COLO668 (cell line): ENCODE data around the gene SH3RF2.

ENCODE experiments used
- DNase-seq: peaks from one replicate; lab custom pipeline; 2025; ENCODE audit not compliant: unreplicated experiment; lab: John Stamatoyannopoulos, UW

The SH3RF2 gene

GRCh38 chr5:146034127-146034526 is 97.7 kb downstream of the SH3RF2 start:
- no peak for DNase-seq

- DNase-seq: no peak
Measured at GRCh38 chr5:146034605-146035004, 98.2 kb downstream of the SH3RF2 start.

- DNase-seq: no peak
Measured at GRCh38 chr5:146039420-146039819, 103.0 kb downstream of the SH3RF2 start.

GRCh38 chr5:146040527-146040926 is 104.1 kb downstream of the SH3RF2 start:
- DNase-seq: no peak

DNA sequence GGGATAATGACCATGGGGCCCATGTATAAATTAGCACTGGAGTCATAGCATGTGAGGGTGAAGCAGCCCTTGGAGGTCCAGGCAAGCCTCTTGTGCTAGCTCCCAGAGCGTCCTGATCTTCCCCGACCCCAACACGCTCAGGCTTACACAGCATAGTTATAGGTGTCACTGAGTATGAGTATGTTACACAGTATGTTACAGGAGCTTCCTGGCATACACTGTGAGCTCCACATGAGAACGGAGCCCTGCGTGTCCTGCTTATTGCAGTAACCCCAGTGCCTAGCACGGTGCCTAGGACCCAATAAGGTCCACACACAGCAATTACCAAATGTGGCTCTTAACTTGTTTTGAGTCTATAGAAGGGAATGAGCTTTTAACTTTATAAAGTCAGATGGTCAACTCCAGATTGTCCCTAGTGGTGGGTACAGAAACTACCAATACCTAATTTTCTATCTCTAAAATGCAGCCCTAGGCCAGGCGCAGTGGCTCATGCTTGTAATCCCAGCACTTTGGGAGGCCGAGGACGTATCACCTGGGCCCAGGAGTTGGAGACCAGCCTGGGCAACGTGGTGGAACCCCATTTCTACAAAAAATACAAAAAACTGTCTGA is 104.9 kb downstream of the SH3RF2 start:
- DNase-seq: no peak

DNA sequence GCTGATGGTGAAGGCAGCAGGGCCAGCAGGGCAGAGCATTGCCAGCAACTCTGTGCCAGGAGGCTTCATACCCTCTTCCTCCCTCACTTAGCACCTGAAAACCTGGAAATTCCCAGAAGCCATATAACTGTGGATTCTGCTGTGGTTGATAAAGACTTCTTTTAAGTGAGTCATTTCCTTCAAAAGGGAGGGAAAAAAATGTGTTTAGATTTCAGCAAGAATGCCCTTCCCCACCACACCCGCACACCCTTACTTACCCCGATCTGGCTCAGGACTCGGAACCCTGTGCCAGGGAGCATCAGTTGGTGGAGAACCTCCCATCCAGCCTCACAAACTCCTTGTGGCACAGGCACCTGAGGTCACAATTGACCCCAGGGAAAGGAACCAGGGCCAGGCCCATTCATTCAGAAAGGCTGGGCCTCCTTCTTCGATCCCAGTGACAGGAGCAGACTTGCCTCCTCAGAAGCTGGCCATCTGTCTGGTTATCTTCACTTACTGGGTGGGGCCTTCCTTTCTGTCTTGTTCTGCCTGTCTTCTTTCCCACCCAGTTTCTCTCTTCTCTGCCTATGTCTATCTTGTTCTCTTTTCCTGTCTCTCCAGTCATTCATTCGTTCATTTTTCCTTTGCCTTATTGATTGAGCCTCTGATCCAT is 106.4 kb downstream of the SH3RF2 start:
- DNase-seq: no peak

DNA sequence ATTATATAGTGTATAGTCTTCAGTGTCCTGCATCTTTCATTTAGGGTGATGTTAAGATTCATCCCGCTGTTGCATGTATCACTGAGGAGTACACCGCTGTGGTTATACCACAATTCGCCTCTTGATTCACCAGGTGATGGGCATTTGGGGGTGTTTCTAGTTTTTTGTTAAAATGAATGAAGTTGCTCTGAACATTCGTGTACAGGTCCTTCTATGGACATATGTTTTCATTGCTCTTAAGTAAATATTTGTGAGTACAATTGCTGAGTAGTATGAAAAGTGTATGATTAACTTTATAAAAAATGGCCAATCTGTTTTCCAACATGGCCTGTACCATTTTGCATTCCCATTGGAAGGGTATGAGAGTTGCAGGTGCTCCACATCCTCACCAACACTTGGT is 107.3 kb downstream of the SH3RF2 start:
- no peak for DNase-seq

DNA sequence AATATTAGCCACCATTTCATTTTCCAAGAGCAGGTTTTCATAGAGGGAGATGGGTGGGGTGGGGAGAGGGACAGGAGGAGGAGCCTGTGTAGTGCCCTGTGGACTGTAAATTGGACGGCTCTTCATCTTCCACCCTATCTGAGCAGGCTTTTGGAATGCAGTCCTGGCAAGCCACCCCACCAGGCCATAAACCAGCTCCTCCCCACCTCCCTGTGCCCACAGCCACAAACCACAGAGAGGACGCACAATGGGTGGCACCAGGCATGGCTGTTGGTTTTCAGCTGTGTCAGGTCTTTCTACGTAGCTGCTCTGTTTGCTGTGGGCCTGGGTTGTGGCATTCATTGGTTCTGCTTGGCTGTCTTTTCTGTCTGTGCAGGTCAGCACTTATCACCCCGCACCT is 111.0 kb downstream of the SH3RF2 start:
- DNase-seq: no peak

DNA sequence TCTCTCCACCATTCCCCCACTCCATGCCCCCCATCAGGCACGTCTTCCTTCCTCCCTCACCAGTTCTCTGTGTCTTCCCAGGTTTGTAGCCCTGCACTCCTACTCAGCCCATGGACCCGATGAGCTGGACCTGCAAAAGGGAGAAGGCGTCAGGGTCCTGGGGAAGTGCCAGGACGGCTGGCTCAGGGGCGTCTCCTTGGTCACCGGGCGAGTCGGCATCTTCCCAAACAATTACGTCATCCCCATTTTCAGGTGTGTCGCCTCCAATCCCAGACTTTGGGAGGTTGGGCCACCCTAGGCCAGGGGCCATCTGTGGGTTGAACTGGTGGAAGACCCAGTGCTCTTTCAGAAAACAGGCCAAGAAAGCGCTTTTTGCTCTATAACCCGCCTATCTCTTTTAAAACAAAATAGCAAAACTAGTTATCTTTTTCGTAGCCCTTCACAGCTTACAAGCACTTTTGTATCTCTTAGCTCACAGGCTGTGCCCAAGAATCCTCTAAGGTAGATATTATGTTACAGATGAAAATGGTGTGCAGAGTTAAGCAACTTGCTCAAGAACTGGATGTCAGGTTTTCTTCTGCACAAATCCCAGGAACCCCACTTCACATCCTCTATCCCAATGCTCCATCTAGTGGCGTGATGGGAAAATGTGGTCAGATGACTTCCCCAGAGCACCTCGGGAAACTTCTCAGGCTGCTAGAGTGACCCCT is 112.8 kb downstream of the SH3RF2 start:
- DNase-seq: peak; percentile 38

- no peak for DNase-seq
Measured at GRCh38 chr5:146049704-146050026, 113.3 kb downstream of the SH3RF2 start.

DNA sequence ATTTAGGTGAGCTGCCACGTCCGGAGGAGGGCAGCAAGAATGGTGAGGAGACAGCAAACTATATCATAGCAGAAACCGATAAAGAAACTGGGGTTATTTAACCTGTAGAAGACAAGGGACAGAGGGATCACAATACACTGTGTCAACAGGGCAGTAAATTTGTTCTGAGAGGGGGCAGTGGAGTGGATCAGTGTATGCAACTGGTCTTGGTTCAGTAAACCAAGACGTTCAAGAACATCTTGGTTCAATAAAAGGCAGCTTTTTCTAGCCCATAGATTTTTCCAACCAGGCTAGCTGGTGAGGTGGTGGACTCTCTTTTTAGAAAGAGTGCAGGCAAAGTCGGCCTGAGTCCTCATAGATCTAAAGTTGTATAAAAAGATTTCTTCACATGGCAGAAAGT is 113.7 kb downstream of the SH3RF2 start:
- DNase-seq: no peak

- DNase-seq: no peak
Measured at GRCh38 chr5:146051678-146052077, 115.3 kb downstream of the SH3RF2 start.

GRCh38 chr5:146052780-146053179 is 116.4 kb downstream of the SH3RF2 start:
- no peak for DNase-seq

DNA sequence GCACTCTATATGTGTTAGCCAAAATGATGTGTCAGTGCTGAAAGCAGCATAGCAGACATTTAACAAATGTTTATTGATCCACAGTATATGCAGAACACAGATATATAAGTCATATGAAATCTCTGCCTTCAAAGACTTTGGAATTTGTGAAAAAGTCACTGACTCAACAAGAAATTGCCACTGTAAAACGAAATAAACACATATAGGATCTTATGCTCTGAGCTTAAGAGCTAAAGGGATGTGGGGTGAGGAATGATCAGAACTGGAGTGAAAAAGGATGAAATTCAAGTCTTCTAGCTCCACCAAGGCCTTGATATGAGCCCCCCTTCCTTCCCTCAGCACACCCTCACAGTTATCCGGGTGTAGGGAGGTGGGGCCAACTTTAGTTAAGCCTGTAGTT is 119.1 kb downstream of the SH3RF2 start:
- no peak for DNase-seq

DNA sequence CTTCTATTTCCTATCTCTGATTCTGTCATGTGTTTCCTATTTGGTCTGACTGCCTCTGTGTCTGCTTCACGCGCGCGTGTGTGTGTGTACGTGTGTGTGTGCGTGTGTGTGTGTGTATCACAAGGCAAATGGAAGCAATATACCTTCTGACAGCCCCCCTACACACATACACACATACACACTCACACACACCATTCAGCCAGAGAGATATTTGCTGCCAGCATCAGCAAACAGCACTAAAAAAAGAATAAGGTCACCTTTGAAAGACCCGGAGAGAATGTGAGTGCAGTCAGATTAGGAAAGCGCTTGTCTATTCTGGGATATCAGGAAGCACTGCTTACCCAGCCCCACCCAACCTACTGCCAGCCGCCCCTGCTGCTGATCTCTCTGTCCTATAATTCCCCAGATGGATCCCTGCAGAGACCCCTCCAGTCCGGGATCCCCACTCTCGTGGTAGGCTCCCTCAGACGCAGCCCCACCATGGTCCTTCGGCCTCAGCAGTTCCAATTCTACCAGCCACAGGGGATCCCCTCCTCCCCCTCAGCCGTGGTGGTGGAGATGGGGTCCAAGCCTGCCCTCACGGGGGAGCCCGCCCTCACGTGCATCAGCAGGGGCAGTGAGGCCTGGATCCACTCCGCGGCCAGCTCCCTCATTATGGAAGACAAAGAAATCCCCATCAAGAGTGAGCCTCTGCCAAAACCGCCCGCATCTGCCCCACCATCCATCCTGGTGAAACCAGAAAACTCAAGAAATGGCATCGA is 123.3 kb downstream of the SH3RF2 start:
- DNase-seq: no peak

- no peak for DNase-seq
Measured at GRCh38 chr5:146060221-146060585, 123.8 kb downstream of the SH3RF2 start.

DNA sequence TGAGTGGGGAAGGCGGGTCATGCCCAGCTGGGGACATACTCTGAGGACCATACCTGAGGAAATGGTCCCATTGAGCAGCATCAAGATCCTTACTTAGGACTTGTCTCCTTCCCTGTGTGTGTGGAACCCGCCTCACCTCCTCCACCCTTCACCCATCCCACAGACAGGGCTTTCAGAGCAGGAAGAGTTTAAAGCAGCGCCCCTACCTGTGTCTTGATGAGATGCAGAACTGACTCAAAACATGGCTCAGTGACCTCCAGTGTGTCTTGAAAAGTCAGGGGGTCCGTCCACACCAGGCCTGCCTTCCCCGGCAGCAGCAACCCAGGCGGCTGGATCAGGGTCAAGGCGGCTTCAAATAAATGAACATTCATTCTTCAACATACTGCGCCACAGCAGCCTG is 130.6 kb downstream of the SH3RF2 start:
- no peak for DNase-seq

DNA sequence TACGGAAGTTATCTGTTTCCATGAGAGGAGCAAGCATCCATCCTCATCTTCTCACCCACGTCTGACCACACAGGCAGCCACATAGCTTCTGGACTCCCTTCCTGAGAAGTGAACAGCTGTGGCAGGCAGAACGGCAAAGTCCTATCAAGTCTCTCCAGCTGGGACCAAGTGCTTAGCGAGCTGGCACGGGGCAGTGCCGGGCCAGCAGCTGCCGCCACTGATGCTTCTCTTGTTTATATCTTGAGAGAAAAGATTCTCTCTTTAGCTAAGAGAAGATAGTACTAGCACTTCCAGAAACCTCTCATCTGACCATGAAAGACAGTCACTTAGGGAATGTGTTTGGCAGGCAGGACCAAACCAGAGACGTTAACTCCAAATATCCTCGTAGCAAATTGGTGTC is 131.8 kb downstream of the SH3RF2 start:
- DNase-seq: no peak

DNA sequence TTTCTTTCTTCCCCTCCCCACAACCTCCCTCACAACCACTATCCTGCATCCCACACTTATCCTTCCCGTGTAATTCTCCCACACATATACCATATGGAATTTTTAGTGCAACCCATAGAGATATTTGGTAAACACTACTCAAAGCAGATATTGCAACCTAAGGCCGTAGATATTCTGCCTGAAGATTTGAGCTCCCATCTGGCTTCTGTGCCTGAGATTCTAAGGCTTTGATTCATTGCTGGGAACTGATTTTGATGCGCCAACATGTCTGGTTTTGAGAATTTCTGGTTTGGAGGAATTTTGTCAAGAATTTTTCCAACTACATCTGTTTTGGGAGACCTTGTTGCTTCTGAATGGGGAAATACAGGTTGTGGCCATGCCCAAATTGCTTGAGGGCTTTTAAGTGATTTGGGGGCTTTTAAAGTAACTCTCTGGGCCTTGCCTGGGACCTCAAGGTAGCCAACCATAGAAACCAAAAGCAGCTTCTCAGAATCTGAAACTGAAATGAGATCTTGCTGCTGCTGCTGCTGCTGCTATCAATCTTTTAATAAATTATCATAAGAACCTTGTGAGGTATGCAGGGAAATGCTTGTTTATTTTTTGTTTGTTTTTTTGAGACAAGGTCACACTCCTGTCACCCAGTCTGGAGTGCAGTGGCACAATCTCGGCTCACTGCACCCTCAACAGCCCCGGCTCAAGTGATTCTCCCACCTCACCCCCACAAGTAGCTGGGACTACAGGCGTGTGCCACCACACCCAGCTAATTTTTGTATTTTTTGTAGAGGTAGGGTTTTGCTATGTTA is 132.8 kb downstream of the SH3RF2 start:
- DNase-seq: no peak

GRCh38 chr5:146069780-146070099 is 133.4 kb downstream of the SH3RF2 start:
- no peak for DNase-seq

- DNase-seq: no peak
Measured at GRCh38 chr5:146070746-146071145, 134.4 kb downstream of the SH3RF2 start.
